CD14-positive monocyte (primary cell): ENCODE measurements around the gene EFEMP2. TPM values are rescaled to one million over a fixed set of nuclear protein-coding genes. Genes with fewer than 3 reads are reported as not detected.
"Not testable (repeated sequence)": the region's sequence is repeated elsewhere in the genome, so short reads cannot be mapped to it uniquely, and the experiment has no call there.

ENCODE experiments used
- DNase-seq, 3 donors: peaks; one replicate each; pipeline ENCODE4 v3.0.0-alpha.2; 2011 to 2022
- H2AFZ ChIP-seq: 2 replicates; pipeline ENCODE4 v1.6.0; 2012; ENCODE audit warnings: mild to moderate bottlenecking, low read depth, low read length, inconsistent platforms; ENCODE audit not compliant: insufficient read depth, poor library complexity, severe bottlenecking
- H3K27ac ChIP-seq, 2 donors: 1 replicate in 1 of 2; 2 replicates in 1 of 2; pipeline ENCODE4 v1.5.1; 2012 to 2013; ENCODE audit warnings: low read length in 2 of 2, control low read depth in 1 of 2, inconsistent platforms in 1 of 2, low read depth in 1 of 2, mild to moderate bottlenecking in 1 of 2
- H3K27me3 ChIP-seq, 2 donors: one replicate each; pipeline versions ENCODE4 v1.6.0 to v1.6.1; 2011 to 2013; ENCODE audit warnings: low read length in 2 of 2; ENCODE audit not compliant: control insufficient read depth in 2 of 2, insufficient read depth in 2 of 2
- H3K36me3 ChIP-seq, 2 donors: replicated peaks in 1 of 2; 1 replicate in 1 of 2; 2 replicates in 1 of 2; pipeline versions ENCODE4 v1.5.1 to v1.6.1; 2012 to 2013; ENCODE audit warnings: low read length in 2 of 2, control low read depth in 1 of 2, inconsistent platforms in 1 of 2, mild to moderate bottlenecking in 1 of 2; ENCODE audit not compliant: insufficient read depth in 2 of 2, control insufficient read depth in 1 of 2
- H3K4me1 ChIP-seq, 2 donors: 1 replicate in 1 of 2; 2 replicates in 1 of 2; pipeline versions ENCODE4 v1.5.1 to v1.6.1; 2012 to 2013; ENCODE audit warnings: low read length in 2 of 2, control low read depth in 1 of 2, inconsistent platforms in 1 of 2, mild to moderate bottlenecking in 1 of 2, moderate library complexity in 1 of 2; ENCODE audit not compliant: insufficient read depth in 2 of 2, control insufficient read depth in 1 of 2
- H3K4me2 ChIP-seq: replicated peaks from 2 replicates; pipeline ENCODE3; 2012; ENCODE audit warnings: low read length, moderate library complexity, mild to moderate bottlenecking; ENCODE audit not compliant: poor library complexity, severe bottlenecking; ENCODE audit errors: extremely low read depth
- H3K4me3 ChIP-seq, 3 experiments: fragments of 200-600 bp in 1 of 3; sonication (generic) in 1 of 3; replicated peaks in 1 of 3; 1 replicate in 2 of 3; 2 replicates in 1 of 3; pipeline ENCODE4 v1.5.1; 2011 to 2013; ENCODE audit warnings: low read length in 3 of 3, mild to moderate bottlenecking in 3 of 3, control low read depth in 2 of 3, low read depth in 2 of 3, inconsistent platforms in 1 of 3, moderate library complexity in 1 of 3
- H3K79me2 ChIP-seq: 2 replicates; pipeline ENCODE4 v1.6.0; 2012; ENCODE audit warnings: mild to moderate bottlenecking, control low read depth, inconsistent platforms, low read length, moderate library complexity; ENCODE audit not compliant: insufficient read depth
- H3K9ac ChIP-seq: 2 replicates; pipeline ENCODE4 v1.6.0; 2017; ENCODE audit warnings: low read length, mild to moderate bottlenecking; ENCODE audit not compliant: insufficient read depth, poor library complexity, severe bottlenecking
- H3K9me3 ChIP-seq, 2 donors: replicated peaks in 1 of 2; 1 replicate in 1 of 2; 2 replicates in 1 of 2; pipeline versions ENCODE4 v1.5.1 to v1.6.1; 2012 to 2013; ENCODE audit warnings: low read length in 2 of 2, control low read depth in 1 of 2; ENCODE audit not compliant: control insufficient read depth in 1 of 2, insufficient read depth in 1 of 2
- H4K20me1 ChIP-seq: 2 replicates; pipeline ENCODE4 v1.6.0; 2012; ENCODE audit warnings: mild to moderate bottlenecking, low read length, control low read depth, moderate library complexity; ENCODE audit not compliant: insufficient read depth
- H3K27ac Mint-ChIP-seq, 7 donors: one replicate each; pipeline ENCODE4 v1.8.0; 2020; ENCODE audit warnings: mild to moderate bottlenecking in 7 of 7, mixed read lengths in 7 of 7, moderate library complexity in 6 of 7, inconsistent platforms in 2 of 7
- H3K27me3 Mint-ChIP-seq, 3 donors: one replicate each; pipeline ENCODE4 v1.8.0; 2021 to 2022; ENCODE audit warnings: low read depth in 3 of 3, mild to moderate bottlenecking in 3 of 3, mixed read lengths in 3 of 3, moderate library complexity in 3 of 3, inconsistent platforms in 1 of 3
- H3K36me3 Mint-ChIP-seq, 2 donors: one replicate each; pipeline ENCODE4 v1.8.0; 2020; ENCODE audit warnings: mixed read lengths in 2 of 2, inconsistent platforms in 1 of 2, mild to moderate bottlenecking in 1 of 2
- H3K4me1 Mint-ChIP-seq: one replicate; pipeline ENCODE4 v1.8.0; 2020; ENCODE audit warnings: mild to moderate bottlenecking, mixed read lengths
- H3K4me3 Mint-ChIP-seq, 2 donors: one replicate each; pipeline ENCODE4 v1.8.0; 2020; ENCODE audit warnings: mild to moderate bottlenecking in 2 of 2, mixed read lengths in 2 of 2, moderate library complexity in 1 of 2
- H3K9me3 Mint-ChIP-seq, 7 donors: one replicate each; pipeline ENCODE4 v1.8.0; 2020 to 2022; ENCODE audit warnings: mixed read lengths in 7 of 7, mild to moderate bottlenecking in 6 of 7, moderate library complexity in 6 of 7, inconsistent platforms in 2 of 7
- WGBS: methylation state at CpG from one replicate; pipeline ENCODE4 v1.1.5; 2013; ENCODE audit warnings: missing lambda C conversion rate; ENCODE audit not compliant: insufficient coverage; 5-methylcytosine and 5-hydroxymethylcytosine counted together
- intact Hi-C, 2 donors: fragments of 100-400 bp; cut with micrococcal nuclease; formaldehyde crosslinking; loops; one replicate each; pipeline versions ENCODE4 v1.15.0 to v1.15.1; 2023
- polyA plus RNA-seq, 3 donors: library from polyadenylated mRNA; depleted of rRNA in 1 of 3; unstranded in 2 of 3; stranded (reverse) in 1 of 3; fragments of 300-500 nt in 2 of 3; fragments of >200 nt in 1 of 3; fragmentation: Illumina TruSeq in 2 of 3; gene quantifications; 1 replicate in 2 of 3; 2 replicates in 1 of 3; pipeline ENCODE4 v1.2.3, GENCODE V29; 2012 to 2021
- TF ChIP-seq, protein P1 (sequence below): fragments of 200-600 bp; IDR thresholded peaks from one replicate; pipeline ENCODE4 v1.8.0; 2022; ENCODE audit warnings: antibody characterized with exemption, mild to moderate bottlenecking

The EFEMP2 gene
- polyA plus RNA-seq, 3 donors = 0.44 to 14.7 TPM; not detected in 1

GRCh38 chr11:65892661-65893317, 20.2 kb upstream of the EFEMP2 start:
- H3K4me3 Mint-ChIP-seq = peak overlapping the region; percentile 78 to 89
- TF ChIP-seq, protein P1, sequence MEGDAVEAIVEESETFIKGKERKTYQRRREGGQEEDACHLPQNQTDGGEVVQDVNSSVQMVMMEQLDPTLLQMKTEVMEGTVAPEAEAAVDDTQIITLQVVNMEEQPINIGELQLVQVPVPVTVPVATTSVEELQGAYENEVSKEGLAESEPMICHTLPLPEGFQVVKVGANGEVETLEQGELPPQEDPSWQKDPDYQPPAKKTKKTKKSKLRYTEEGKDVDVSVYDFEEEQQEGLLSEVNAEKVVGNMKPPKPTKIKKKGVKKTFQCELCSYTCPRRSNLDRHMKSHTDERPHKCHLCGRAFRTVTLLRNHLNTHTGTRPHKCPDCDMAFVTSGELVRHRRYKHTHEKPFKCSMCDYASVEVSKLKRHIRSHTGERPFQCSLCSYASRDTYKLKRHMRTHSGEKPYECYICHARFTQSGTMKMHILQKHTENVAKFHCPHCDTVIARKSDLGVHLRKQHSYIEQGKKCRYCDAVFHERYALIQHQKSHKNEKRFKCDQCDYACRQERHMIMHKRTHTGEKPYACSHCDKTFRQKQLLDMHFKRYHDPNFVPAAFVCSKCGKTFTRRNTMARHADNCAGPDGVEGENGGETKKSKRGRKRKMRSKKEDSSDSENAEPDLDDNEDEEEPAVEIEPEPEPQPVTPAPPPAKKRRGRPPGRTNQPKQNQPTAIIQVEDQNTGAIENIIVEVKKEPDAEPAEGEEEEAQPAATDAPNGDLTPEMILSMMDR = no peak
- peaks cover 16 to 19% of the 10 kb centered on the region in 2 donors for H3K36me3 Mint-ChIP-seq
- peak overlapping the region in 1 of 2 donors; percentile 82 for H3K27ac ChIP-seq
- intact Hi-C loops = no loop called here
- 68% methylated on average over 8 of the region's 10 CpGs for WGBS
- peak overlapping the region in 5 of 7 donors; percentile 65 to 94 (median 86) for H3K27ac Mint-ChIP-seq
- no peaks in the 10 kb centered on the region for H3K27me3 ChIP-seq
- H2AFZ ChIP-seq = no peak overlapping the region
- H3K4me2 ChIP-seq = peak overlapping the region; percentile 93
- H4K20me1 ChIP-seq = peaks cover 8% of the 10 kb centered on the region
- H3K4me3 ChIP-seq = peak overlapping the region in 1 of 3 experiments; percentile 75
- H3K27me3 Mint-ChIP-seq = peaks cover 0 to 7% (median 0%) of the 10 kb centered on the region in 3 donors
- H3K36me3 ChIP-seq = peaks cover 0 to 5% of the 10 kb centered on the region in 2 donors
- peaks cover 40% of the 10 kb centered on the region for H3K79me2 ChIP-seq
- no peaks in the 10 kb centered on the region for H3K9me3 Mint-ChIP-seq
- no peak for DNase-seq
- no peak overlapping the region for H3K9ac ChIP-seq
- H3K9me3 ChIP-seq = no peaks in the 10 kb centered on the region
- peaks cover 52% of the 10 kb centered on the region for H3K4me1 Mint-ChIP-seq
- peaks cover 59 to 68% of the 10 kb centered on the region in 2 donors for H3K4me1 ChIP-seq

DNA sequence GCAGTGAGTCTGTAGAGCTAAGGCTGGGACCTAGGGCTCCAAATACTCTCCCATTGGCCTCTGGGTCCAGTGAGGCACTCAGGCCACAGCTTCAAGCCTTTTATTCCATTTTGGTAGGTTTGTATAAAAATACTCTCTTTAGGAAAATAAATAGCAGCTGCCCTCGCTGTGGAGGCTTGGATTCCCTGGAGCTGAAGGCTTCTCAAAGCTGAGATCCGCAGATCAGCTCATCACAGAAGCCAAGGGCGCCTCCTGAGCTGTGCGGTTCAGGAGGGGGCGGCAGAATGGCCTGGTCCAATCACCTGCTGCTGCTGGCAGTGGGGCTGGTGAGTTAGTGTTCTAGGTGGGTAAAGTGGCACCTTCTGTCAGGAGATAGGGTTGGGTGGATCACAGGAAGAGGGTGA, 19.5 kb upstream of the EFEMP2 start:
- Histone ChIP-seq H3K4me2 (peak overlapping the region; percentile 93), H3K4me3 (peak overlapping the region; percentile 48 to 75 (median 54)), H3K79me2 (peaks cover 46% of the 10 kb centered on the region), H3K9ac (peak overlapping the region; percentile 78), H3K4me1 (peaks cover 66 to 75% of the 10 kb centered on the region in 2 donors), H3K27ac (peak overlapping the region in 1 of 2 donors; percentile 88)
- H3K36me3 ChIP-seq, intact Hi-C loops, H3K27me3 ChIP-seq, DNase-seq, H3K9me3 ChIP-seq, H2AFZ ChIP-seq, H3K27me3 Mint-ChIP-seq, H3K9me3 Mint-ChIP-seq, H4K20me1 ChIP-seq: not testable (repeated sequence)
- Mint-ChIP-seq H3K36me3 (peaks cover 16 to 21% of the 10 kb centered on the region in 2 donors), H3K27ac (peak overlapping the region in 6 of 7 donors; percentile 28 to 94 (median 76)), H3K4me1 (peaks cover 58% of the 10 kb centered on the region), H3K4me3 (peak overlapping the region; percentile 78 to 84)
- WGBS = 61% methylated on average over 5 of the region's 5 CpGs
